AG10803 (cell line): ENCODE measurements around the gene AFF3.

ENCODE experiments used
- DNase-seq: peaks from one replicate; pipeline ENCODE4 v3.0.0; 2010; ENCODE audit warnings: low read depth
- H3K4me3 ChIP-seq: 2 replicates; pipeline ENCODE4 v1.5.1; 2011; ENCODE audit warnings: mild to moderate bottlenecking, low read length, control low read depth
- TF ChIP-seq, protein P1 (sequence below): conservative IDR thresholded peaks from 2 replicates; pipeline ENCODE4 v1.5.1; 2011; ENCODE audit warnings: mild to moderate bottlenecking, low read length, control low read depth, inconsistent platforms

AFF3 gene

DNA sequence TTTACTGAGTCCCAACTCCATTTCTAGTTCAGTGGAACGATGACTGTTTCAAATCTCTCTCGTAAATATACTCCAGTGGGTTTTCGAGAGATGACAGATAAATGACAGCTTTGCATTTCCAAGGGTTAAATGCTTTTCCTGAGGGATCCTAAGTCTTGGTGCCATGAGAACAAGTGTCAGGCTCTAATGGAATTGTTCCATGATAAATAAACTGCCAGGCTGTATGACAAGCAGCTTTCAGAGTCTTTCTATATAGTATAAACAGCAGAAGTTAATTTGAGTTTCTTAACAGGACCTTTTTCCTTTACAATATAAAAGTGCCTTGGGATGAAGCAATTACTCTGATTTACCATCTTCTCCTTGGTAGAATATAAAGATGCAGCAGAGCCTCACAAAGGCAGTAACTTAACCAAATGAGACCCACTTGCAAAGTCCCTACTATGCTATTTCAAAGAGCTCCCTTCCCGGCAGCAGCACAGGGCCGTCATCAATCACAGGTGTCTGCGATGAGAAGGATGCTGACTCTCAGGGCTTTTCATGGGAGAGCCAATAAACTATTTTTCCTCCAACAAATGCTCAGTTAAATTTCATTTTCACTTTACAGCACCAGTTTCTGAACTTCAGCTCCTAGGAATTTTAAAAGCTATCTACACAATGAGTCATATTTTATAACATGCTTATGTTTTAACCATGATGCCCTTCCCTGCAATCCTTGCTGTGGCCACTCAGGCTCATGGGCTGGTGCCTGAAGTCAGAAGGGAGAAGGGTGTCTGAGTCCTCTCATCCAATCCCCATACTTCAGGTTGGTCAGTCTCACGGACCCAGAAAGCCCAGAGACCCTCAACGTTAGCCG, 123.8 kb downstream of the AFF3 start:
- TF ChIP-seq, protein P1, sequence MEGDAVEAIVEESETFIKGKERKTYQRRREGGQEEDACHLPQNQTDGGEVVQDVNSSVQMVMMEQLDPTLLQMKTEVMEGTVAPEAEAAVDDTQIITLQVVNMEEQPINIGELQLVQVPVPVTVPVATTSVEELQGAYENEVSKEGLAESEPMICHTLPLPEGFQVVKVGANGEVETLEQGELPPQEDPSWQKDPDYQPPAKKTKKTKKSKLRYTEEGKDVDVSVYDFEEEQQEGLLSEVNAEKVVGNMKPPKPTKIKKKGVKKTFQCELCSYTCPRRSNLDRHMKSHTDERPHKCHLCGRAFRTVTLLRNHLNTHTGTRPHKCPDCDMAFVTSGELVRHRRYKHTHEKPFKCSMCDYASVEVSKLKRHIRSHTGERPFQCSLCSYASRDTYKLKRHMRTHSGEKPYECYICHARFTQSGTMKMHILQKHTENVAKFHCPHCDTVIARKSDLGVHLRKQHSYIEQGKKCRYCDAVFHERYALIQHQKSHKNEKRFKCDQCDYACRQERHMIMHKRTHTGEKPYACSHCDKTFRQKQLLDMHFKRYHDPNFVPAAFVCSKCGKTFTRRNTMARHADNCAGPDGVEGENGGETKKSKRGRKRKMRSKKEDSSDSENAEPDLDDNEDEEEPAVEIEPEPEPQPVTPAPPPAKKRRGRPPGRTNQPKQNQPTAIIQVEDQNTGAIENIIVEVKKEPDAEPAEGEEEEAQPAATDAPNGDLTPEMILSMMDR = peak; percentile 27; the same call in 1 of the 2 replicates
- peak; percentile 72 for DNase-seq
- H3K4me3 ChIP-seq = no peak overlapping the region

DNA sequence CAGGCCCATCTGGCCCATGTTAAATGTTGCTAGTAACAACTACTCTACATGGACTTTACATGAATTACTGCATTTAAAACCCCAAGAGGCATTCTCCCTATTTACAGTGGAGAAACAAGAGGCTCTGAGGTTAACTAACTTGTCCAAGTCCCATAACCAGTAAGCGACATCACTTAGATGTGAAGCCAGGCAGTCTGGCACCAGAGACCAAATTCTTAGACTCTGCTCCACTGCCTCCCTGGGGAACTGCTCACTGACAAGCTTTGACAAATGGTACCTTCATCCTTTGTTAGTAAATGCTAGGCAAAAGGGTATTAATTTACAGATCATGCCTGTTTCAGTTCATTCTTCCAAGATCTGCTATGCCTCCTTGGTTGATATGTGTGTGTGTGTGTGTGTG, 124.8 kb downstream of the AFF3 start:
- peak; percentile 89 for DNase-seq
- no peak overlapping the region for H3K4me3 ChIP-seq
- TF ChIP-seq, protein P1 = no peak

DNA sequence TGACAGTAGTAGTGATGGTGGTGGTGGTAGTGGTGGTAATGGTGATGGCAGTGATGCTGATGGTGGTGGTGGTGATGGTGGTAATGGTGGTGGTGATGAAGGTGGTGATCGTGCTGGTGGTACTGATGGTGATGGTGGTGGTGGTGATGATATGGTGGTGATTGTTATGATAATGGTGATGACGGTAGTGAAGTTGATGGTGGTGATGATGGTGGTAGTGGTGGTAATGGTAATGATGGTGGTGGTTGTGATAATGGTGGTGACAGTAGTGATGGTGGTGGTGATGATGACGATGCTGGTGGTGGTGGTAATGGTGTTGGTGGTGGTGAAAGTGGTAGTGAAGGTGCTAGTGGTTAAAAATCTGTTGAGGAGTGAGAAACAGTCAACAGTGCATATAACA, 125.6 kb downstream of the AFF3 start:
- no peak for DNase-seq
- no peak overlapping the region for H3K4me3 ChIP-seq
- TF ChIP-seq, protein P1 = no peak

DNA sequence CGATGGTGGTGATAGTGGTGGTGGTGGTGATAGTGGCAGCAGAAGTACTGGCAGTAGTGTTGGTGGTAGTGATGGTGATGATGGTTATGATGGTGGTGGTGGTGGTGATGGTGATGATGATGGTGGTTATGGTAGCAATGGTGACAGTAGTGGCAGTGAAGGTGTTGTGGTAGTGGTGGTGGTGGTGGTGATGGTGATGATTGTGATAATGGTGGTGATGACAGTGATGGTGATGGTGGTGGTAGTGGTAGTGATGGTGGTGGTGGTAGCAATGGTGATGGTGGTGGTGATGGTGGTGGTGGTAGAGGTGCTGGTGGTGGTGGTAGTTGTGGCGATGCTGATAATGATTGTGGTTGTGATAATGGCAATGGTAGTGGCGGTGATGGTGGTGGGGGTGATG, 126.5 kb downstream of the AFF3 start:
- TF ChIP-seq, protein P1 = no peak
- no peak overlapping the region for H3K4me3 ChIP-seq

DNA sequence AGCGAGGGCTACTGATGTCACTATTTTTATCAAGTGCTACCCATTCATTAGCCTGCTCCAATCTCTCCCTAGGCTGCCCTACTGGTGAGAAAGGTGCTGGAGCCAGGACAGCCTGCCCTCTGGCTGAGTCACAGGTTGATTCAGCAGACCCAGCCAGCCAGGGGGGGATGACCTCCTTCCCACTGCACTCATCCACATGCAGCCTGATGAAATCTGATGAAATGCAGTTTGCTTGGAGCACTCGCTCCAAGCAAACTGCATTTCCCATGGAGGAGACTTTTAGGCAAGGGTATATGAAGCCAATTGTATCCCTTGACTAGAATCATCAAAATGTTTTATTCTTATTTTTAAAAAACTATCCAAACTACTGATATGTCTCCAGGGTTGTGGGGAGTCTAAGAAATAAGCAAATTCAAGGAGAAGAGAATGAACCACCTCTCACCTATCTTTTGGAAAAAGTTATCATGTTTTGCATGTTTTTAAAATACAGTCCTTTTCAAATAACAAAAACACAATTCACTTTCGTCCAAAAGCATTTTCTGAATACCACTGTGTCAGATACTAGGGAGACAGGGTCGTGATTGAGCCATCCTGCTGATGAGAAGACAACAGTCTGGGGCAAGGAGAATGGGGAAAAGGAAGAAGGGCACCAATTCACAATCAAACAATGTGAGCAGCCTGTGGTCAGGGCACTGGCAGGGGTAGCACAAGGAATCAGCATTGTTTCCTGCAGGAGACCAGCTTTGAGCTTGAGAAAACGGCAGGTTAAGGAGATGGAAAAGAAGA, 128.3 kb downstream of the AFF3 start:
- DNase-seq = peak; percentile 99
- no peak overlapping the region for H3K4me3 ChIP-seq
- TF ChIP-seq, protein P1 = peak; percentile 49

More for the DNA sequence above, 126.5 kb downstream of the AFF3 start:
- DNase-seq = no peak

DNA sequence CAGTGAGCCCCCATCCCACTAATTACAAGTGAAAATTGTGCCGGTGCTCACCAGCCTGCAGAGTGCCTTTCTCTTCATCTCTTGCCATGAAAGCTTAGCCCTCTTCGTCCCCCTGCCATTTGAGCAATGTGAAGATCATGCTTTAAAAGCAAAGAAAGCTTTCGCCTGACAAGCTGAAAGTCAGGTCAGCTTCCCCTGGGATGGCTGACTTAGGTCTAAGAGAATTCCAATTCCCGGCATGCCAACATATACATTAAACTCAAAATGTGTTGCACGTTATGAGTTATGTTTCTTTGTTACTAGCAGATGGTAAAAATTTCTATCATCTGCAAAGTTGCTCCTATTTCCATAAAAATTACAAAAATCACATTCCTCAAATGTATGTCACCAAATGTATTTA, 129.8 kb downstream of the AFF3 start:
- DNase-seq = peak; percentile 22
- H3K4me3 ChIP-seq = no peak overlapping the region
- TF ChIP-seq, protein P1 = no peak
